NCI-H774 (cell line): ENCODE results near the gene CTNNA2.

Experiments
- DNase-seq: peaks from one replicate; lab custom pipeline; 2025; lab: John Stamatoyannopoulos, UW

CTNNA2 gene

DNA sequence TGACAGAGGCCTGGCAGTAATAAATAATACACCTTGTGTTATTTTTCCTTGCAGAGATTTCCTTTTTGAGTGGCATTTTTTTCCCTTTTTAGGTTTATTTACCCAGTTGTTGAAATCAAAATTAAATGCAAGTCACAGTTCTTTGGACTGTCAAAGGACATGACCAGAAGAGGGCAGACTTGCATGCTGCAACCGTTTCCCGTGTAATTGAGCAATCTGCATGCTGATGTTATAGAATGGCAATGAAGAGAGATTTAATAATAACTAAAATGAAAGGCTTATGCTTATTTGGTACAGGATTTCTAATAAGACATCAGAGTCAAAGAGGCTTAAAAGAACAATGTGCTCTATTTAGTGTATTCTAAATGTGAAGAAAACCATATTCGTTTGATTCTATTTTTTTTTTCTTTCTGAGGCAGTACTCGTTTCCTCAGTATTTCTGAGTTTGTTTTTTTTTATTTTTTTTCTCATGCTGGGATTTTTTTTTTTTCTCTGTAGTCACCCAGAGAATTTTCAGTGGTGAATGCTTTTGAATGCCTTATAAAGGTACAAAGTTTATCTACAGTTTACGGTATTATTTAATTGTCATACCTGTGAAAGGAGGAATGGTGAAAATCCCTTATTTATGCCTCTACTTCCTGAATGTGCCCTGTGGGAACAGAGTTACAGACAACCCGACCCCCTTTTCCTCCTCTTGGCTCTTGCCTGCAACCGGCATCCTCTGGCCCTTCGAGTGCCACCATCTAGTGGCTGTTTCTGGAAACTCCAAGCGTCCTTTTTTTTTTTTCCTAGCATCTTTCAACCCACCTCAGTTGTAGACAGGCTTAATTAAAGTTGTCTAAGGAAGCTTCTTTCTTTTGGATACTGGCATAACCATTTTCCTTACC lies 423.2 kb downstream of the CTNNA2 start:
- peak; percentile 36 for DNase-seq

DNA sequence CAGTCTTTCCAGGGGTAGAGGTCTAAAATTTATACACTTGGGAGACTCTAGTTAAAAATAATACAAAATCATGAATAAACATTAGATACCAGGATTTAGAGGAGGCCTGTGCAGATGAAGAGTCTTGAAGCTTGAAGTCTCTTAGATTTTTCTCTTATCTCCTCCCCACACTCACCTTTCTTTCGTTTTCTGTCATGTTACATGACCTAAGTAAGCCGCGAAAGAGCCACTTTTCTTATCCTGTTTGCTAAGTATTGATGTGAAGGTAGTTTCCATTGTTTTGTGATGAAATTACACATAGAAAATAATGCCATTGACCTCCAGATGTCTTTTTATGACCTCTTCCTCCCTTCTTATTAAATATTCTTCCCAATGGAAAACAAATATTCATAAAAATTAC lies 423.9 kb downstream of the CTNNA2 start:
- DNase-seq, result no peak

DNA sequence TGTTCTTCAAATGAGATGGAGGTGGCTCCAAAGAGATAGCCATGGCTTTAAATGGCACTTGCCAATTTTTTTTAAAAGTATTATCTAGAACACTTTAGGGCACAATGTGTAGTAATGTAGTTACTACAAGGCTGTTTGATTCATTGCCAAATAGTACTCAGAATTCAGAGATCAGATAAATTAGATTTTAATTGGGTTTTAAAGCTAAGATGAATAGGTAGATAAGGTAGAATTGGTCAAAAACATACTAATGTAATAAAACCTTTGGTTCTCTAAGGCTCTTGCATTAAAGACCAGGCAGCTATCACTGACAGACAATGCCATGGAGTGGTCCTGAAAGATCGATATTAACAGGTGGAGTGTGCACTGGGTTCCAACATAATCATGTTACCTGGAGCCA lies 425.8 kb downstream of the CTNNA2 start:
- DNase-seq, result no peak

- no peak for DNase-seq
Observed at GRCh38 chr2:79940364-79940763, 427.5 kb downstream of the CTNNA2 start.

- DNase-seq, result no peak
Observed at GRCh38 chr2:79941179-79941578, 428.3 kb downstream of the CTNNA2 start.

GRCh38 chr2:79944205-79944604 lies 431.4 kb downstream of the CTNNA2 start:
- no peak for DNase-seq

GRCh38 chr2:79945653-79946445 lies 433.0 kb downstream of the CTNNA2 start:
- no peak for DNase-seq

DNA sequence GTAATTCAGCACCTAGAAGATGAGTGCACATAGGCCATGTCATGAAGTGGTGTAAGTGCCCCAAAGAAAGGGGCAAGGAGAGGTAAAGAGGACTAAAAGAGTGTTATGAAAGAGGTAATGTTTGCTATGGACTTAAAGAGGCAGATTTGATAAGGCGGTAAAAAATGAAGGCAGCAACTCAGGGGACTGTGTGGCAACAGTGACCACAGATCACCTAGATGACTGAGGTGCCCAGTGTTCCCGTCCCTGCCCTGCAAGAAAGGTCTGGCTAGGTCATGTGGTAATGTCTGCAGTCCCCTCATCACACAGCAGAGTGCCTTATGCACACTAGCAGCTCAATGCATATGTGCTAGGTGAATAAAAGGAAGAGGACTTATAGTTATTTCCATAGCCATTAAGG lies 434.9 kb downstream of the CTNNA2 start:
- DNase-seq, result no peak

- no peak for DNase-seq
Observed at GRCh38 chr2:79950526-79950925, 437.7 kb downstream of the CTNNA2 start.

- no peak for DNase-seq
Observed at GRCh38 chr2:79952616-79953015, 439.8 kb downstream of the CTNNA2 start.

DNA sequence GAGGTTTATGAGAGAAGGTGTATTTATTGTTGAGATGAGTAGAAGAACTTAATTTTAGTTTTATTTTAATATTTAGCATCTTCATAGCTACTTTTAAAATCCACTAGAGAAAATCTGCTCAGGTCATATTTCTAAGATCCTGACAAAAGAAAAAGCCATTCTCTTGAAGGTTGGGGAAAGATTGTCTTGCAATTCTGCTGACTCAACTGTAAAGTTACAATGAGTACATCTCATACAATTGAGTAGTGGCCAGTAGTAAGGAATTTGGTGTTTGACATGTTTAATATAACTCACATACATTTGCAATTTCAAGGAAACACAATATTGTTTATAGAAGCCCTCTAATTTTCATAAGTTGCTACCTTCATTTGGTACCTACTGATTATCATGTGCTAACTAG lies 447.2 kb downstream of the CTNNA2 start:
- DNase-seq, result no peak

DNA sequence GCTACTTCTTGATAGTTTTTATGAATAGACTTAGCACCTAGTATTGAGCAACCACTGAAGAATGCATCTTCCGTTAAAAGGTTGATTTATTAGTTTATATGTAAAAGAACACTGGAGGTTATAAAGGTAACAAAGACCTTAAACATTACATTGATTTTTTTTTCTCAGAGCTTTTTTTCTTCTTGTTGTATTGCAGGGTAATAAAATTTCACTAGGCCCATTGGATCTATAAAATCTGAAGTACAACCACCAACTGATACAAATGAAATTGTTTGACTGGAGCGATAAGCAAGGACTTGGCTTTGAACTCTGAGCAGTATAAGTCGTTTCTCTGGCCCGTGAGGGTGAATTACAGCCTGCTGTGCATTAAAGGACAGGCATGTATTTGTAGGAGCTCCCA lies 447.7 kb downstream of the CTNNA2 start:
- DNase-seq, result no peak

GRCh38 chr2:79964966-79965365 lies 452.1 kb downstream of the CTNNA2 start:
- no peak for DNase-seq

DNA sequence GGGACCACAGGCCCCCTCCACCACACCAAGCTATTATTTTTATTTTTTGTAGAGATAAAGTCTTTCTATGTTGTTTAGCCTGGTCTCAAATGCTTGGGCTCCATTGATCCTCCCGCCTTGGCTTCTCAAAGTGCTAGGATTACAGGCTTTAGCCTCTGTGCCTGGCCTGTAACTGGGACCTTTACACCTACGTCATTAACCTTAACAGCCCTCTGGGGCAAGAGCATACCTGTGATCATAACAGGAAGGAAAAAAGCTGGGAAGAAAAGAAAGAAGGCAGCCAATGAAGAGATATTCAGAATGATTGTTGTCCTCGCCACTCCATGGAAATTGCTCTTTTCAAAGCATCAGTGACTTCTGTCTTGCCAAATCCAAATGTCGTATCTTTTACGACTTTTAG lies 453.5 kb downstream of the CTNNA2 start:
- no peak for DNase-seq

- no peak for DNase-seq
Observed at GRCh38 chr2:79966882-79967281, 454.0 kb downstream of the CTNNA2 start.

- no peak for DNase-seq
Observed at GRCh38 chr2:79971807-79972206, 459.0 kb downstream of the CTNNA2 start.

DNA sequence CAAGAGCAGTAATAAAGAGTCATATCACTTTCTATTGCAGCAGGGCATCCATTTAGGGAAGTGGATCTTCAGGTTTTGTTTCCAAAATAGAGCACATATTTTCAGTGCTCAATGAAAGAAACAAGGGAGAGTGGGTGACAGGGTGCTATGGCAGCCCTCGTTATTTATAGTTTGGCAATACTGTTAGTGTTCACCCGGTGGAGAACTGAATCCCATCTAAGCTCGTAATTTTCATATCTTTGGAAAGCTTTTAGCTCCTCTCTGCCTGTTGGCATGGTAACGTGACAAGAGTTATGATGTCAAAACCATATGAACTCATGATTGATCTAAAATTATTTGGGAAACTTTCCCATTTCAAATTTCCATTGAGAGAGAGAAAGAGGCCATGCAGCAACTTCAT lies 459.8 kb downstream of the CTNNA2 start:
- DNase-seq, result no peak

DNA sequence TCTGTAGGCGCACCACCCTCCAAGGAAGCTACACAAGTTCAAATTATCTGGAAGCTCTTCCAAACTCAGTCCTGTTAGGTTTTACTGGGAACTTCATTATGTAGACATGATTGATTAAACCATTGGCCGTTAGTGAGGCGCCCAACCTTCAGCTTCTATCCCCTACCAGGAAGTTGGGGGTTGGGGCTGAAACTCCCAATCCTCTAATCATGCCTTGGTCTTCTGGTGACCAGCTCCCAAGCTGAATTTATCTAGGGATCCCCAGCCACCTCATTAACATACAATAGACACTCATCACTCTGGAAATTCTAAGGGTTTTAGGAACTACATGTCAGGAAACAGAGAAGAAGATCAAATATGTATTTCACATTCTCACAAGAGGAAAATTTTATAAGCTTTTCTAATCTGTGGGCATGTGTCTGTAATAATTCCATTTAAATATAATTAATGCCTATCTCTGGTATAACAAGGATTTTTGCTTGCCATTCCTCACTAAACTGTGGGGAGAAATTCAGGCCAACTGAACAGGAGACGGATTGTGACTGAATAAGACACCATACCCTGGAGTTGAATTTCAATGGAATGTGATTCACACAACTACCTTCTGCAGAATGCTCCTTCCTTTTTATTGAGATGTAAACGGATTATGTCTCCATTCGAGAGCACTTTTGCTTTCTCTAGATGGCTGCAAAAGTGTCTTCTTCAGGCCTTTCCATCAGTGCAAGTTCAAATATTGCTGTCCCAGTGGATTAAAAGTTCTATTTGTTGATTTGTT lies 463.1 kb downstream of the CTNNA2 start:
- no peak for DNase-seq

DNA sequence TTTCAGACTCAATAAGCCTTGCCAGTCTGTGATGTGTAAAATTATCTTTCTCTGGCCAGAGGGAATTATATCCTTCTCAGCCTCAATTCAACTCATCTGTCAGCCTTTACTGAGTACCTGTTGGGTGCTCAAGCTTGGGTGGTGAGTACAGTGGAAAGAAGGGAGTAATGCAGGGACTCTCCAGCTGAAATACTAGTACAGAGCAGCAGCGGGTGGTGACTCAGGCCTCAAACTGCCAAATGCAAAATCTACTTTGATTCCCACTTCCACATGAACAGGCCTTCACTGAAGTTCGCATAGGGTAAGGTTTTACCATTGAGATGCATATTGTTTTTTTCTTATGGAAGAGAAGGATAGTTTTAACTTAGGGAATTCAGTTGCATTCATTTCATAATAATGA lies 464.9 kb downstream of the CTNNA2 start:
- no peak for DNase-seq

DNA sequence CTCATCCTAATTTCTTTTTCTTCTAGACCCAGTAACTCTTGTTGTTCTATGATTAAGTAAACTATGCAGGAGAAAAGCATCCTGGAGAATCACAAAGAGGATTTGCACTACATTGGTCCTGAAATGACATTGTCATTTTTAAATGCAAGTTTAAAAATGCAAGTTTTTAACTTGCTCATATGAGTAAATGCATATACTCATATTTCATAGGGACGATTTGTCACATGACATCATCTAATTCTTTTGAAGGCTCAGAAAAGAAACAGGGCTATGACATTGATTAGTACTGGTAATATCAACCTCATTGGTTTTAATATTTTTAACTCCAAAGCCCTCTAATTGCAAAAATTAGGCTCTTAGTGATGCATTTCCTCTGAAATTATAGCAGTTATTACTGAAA lies 467.3 kb downstream of the CTNNA2 start:
- DNase-seq, result no peak

DNA sequence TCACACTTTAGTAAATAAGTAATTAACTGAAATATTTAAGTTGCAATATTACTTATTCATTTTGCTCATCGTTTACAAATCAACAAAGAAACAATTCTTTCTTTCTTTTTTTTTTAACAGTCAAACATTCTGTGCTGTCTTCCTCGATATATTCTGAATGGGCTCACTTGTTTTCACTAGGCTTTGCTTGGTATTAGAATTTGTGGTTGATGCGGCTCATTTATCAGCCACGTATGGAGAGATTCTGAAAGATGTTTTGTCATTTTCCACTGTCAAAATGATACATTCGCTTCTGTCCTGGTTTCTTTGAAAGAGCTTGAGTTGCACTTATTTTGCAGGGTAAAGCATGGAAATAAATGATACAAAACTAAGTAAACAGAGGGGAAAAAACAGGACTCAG lies 468.0 kb downstream of the CTNNA2 start:
- no peak for DNase-seq

GRCh38 chr2:79981316-79981715 lies 468.5 kb downstream of the CTNNA2 start:
- DNase-seq, result no peak

- no peak for DNase-seq
Observed at GRCh38 chr2:79982445-79982844, 469.6 kb downstream of the CTNNA2 start.
